GM12878 (cell line): ENCODE results near the gene FAM193A.

Experiments used
- CEBPB ChIP-seq, 2 experiments: fragments of 150-350 bp in 1 of 2; IDR thresholded peaks; 2 replicates each; pipeline ENCODE4 v1.6.1; 2012 to 2014; ENCODE audit warnings: low read depth in 2 of 2, low read length in 2 of 2, borderline replicate concordance in 1 of 2, inconsistent platforms in 1 of 2
- EGR1 ChIP-seq, 2 experiments: IDR thresholded peaks; 1 replicate in 1 of 2; 2 replicates in 1 of 2; pipeline ENCODE4 v1.6.1; 2011 to 2012; ENCODE audit warnings: low read depth in 2 of 2, low read length in 2 of 2, borderline replicate concordance in 1 of 2, mild to moderate bottlenecking in 1 of 2, moderate library complexity in 1 of 2
- GABPA ChIP-seq: IDR thresholded peaks from 2 replicates; pipeline ENCODE4 v1.6.1; 2014; ENCODE audit warnings: antibody characterized with exemption, low read depth, mild to moderate bottlenecking, inconsistent platforms
- RAD21 ChIP-seq: IDR thresholded peaks from 2 replicates; pipeline ENCODE4 v1.6.1; 2011; ENCODE audit warnings: mild to moderate bottlenecking, low read depth, low read length, moderate library complexity; ENCODE audit not compliant: insufficient read depth
- TF ChIP-seq, protein P1 (sequence below), 3 experiments: IDR thresholded peaks in 2 of 3; conservative IDR thresholded peaks in 1 of 3; 2 replicates each; pipeline ENCODE4 v1.5.1; 2011; ENCODE audit warnings: low read depth in 3 of 3, low read length in 3 of 3, mild to moderate bottlenecking in 3 of 3, control low read depth in 2 of 3, moderate library complexity in 2 of 3, inconsistent platforms in 1 of 3, mixed read lengths in 1 of 3; ENCODE audit not compliant: control insufficient read depth in 2 of 3, insufficient read depth in 1 of 3; ENCODE audit errors: extremely low read depth in 1 of 3

DNA sequence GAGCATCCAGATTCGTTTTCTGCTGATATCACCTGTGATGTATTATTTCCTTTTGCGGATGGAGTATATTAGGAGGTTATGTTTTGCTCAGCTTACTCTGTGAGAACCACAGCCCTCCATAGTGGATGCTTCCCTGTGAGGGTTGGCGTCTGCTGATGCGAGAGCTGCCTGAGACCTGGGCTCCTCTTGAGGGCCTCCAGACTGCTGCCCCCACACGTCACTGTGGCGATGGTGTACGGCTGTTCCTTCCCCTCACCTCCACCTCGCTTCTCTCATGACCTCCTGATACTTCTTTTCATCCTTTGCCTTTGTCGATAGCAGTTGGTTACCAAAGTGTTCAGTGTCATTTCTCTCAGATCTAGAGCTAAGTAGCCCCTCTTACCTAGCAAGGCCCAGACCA is 148.0 kb downstream of the FAM193A start:
- TF ChIP-seq EGR1 (IDR thresholded peaks at IDR 0.05; ENCODE audit: borderline replicate concordance in 1 of 2, low read depth in 2 of 2, low read length in 2 of 2): no peak
- TF ChIP-seq, protein P1, sequence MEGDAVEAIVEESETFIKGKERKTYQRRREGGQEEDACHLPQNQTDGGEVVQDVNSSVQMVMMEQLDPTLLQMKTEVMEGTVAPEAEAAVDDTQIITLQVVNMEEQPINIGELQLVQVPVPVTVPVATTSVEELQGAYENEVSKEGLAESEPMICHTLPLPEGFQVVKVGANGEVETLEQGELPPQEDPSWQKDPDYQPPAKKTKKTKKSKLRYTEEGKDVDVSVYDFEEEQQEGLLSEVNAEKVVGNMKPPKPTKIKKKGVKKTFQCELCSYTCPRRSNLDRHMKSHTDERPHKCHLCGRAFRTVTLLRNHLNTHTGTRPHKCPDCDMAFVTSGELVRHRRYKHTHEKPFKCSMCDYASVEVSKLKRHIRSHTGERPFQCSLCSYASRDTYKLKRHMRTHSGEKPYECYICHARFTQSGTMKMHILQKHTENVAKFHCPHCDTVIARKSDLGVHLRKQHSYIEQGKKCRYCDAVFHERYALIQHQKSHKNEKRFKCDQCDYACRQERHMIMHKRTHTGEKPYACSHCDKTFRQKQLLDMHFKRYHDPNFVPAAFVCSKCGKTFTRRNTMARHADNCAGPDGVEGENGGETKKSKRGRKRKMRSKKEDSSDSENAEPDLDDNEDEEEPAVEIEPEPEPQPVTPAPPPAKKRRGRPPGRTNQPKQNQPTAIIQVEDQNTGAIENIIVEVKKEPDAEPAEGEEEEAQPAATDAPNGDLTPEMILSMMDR (IDR thresholded peaks at IDR 0.05 in 2 of 3, conservative IDR thresholded peaks at IDR 0.05 in 1 of 3; ENCODE audit: control insufficient read depth in 2 of 3, extremely low read depth in 1 of 3, insufficient read depth in 1 of 3, low read depth in 3 of 3, low read length in 3 of 3): no peak
- TF ChIP-seq GABPA: no peak
- TF ChIP-seq CEBPB (IDR thresholded peaks at IDR 0.05; ENCODE audit: borderline replicate concordance in 1 of 2, low read depth in 2 of 2, low read length in 2 of 2): no peak
- no peak for TF ChIP-seq RAD21
